HG03039 (cell line): Measurements from ENCODE around the gene CEP162.
"Not testable (repeated sequence)": the region's sequence is repeated elsewhere in the genome, so short reads cannot be mapped to it uniquely, and the experiment has no call there.

Source experiments
- ATAC-seq: cut with Tn5 transposase; IDR thresholded peaks from one replicate; pipeline ENCODE4 v1.9.1; 2021; ENCODE audit warnings: mild to moderate bottlenecking, moderate library complexity; ENCODE audit not compliant: unreplicated experiment

CEP162 gene

DNA sequence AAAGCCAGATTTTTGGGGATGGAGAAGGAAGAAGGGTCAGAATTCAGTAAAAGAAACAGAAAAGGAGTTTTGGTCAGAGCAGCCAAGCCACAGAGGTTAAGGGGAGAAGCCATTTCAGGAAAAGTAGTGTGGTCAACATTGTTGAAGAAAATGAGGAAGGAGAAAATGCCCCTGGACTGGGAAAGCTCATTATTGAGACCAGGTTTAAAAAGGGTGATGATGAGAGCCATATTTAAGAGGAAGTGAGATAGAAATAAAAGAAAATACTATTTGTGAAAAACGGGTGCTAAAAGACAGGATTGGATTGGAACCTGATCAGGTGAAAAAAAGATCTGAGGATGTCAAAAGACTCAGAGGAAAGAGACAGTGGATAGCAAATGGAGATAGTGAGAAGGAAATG is 75.8 kb downstream of the CEP162 start:
- no peak for ATAC-seq

DNA sequence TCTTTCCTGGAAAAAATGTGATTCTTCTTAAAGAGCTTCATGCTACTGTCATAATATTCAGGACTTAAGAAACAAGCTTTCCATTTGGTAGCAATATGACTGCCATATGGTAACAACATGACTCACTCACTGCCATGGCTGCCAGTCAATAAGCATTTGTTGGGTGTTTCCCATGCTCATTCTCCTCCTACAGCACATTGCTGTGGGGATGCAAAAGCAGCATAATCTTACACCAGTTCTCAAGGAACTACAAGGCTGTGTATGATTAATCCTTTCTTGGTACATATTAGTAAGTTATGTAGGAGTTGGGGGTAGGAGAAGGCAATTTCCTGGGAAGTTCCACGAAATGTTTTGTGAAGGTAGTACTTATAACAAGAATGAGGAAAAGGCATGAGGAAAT is 76.7 kb downstream of the CEP162 start:
- peak; percentile 91 for ATAC-seq

DNA sequence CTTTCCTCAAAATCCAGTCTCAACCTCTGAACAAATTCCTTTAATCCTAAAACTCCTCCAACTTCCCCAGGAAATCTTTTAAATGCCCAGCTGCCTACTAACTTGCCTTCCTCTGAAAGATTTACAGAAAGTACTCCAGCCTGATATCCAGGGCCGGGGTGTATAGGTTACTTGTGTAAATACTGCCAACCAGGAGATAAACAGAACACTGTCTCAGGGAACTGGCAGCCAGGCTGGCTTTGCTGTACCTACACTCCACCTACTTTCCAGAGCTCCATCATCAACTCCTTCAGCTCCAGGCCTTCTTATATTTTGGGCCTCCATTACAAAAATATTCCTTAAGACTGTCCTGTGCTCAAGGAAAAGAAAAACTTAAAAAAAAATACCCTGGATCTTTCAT is 85.9 kb downstream of the CEP162 start:
- ATAC-seq, result no peak

DNA sequence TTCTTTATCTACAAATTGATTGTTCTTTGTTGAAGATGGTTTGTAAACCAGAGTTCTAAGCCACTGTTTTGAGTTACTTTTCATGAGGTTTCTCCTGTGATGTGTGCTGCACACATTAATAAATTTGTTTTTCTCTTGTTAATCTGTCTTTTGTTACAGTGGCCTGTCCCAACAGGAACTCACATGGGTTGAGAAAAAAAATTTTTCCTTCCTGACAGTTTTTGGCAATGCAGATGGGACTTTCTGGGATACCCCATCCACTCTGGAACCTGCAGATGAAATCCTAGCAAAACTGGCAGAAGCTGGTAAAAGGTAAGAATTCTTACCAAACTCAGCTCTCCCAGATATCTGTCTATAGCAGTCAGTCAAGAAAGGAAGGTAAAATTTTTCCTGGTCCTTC is 88.1 kb downstream of the CEP162 start:
- ATAC-seq, result no peak

DNA sequence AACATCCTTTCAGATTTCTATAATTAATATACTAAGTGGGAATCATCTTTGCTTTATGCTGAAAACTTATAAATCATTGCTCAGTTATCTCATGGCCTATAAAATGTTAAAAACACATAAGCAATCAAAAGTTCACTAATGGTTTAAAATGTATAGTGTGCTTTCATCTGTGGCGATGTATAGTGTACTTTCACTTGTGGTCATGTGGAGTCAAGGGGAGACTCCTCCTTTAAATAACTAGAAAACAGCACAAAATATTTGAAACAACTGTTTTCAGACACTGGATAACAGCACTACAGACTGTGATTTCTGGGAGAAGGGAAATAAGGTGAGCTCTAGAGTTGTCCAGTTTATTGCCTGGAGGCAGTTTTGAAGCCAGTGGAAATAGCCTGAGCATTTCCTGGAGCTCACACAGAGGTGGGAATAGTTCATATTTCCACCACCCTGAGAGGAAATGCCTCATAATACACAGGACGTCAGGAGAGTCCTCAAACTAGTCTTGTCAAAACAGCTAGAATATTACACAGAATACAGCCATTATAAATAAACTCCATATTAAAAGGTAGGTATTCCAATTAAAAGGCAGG is 89.4 kb downstream of the CEP162 start:
- ATAC-seq, result no peak

DNA sequence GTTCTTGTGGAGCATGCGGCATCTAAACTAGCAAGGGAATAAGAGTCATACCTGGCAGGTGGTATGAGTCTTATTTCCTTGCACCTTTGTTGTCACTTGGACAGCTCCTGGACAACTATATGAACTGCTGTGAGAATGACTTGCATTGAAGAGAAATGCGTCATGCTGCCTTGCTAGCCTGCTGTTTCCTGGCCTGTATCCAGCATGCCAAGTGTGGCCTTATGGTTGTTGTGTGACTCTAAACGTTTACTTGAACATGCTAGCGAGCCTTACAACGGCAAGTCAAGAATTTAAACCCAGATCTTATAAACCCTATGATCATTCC is 90.4 kb downstream of the CEP162 start:
- ATAC-seq, result no peak

DNA sequence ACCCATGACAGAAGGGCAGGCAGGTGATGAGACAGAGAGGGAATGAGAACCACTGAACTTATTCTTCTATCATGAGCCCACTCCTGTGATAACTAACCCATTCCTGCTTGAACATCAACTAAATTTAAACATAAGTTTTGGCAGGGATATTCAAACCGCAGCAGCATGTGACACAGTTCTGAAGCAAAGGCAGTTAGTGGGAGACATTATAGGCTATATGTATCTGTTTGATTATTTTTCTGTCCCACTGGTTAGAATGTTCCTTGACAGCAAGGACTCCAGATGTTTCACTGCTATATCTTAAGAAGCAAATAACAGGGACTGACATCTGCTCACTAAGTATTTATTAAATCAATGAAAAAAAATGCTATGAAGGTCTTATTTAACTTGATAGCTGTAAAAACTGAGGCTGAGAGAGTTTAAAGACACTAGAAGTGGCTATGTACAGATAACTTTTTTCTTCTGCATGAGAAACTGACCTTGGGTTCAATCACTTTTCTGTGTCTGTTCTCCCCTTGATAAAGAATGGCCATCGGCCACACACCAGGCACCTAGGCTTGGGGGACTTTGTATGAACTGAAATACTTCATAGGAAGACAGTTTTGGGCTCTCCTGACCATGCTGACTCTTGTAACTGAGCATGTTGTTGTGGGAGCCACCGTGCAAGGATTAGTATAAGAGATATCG is 90.9 kb downstream of the CEP162 start:
- no peak for ATAC-seq

DNA sequence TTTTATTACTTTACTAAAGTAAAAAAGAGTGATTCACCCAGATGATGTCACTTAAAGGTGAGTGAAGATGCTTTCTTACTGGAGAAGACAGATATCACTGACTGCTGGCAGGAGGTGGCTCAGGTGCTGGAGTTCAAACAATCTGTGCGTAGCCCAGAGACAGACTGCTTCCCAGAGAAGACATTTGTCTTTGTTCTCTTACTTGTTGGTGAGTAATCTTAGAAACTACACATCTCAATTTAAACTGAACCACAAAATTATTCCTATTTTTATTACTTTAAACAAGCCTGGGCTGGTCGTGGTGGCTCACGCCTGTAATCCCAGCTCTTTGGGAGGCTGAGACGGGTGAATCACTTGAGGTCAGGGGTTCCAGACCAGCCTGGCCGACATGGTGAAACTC is 92.2 kb downstream of the CEP162 start:
- ATAC-seq, result no peak

DNA sequence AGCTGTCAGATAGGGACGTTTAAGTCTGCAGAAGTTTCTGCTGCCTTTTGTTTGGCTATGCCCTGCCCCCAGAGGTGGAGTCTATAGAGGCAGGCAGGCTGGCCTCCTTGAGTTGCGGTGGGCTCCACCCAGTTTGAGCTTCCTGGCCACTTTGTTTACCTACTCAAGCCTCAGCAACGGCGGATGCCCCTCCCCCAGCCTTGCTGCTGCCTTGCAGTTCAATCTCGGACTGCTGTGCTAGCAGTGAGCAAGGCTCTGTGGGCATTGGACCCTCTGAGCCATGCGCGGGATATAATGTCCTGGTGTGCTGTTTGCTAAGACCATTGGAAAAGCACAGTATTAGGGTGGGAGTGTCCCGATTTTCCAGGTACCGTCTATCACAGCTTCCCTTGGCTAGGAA is 94.1 kb downstream of the CEP162 start:
- not testable (repeated sequence) for ATAC-seq

DNA sequence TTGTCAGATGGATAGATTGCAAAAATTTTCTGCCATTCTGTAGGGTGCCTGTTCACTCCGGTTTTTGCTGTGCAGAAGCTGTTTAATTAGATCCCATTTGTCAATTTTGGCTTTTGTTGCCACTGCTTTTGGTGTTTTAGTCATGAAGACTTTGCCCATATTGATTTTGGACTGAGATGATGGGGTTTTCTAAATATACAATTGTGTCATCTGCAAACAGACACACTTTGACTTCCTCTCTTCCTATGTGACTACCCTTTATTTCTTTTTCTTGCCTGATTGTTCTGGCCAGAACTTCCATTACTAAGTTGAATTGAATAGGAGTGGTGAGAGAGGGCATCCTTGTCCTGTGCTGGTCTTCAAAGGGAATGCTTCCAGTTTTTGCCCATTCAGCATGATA is 97.9 kb downstream of the CEP162 start:
- ATAC-seq, result not testable (repeated sequence)

DNA sequence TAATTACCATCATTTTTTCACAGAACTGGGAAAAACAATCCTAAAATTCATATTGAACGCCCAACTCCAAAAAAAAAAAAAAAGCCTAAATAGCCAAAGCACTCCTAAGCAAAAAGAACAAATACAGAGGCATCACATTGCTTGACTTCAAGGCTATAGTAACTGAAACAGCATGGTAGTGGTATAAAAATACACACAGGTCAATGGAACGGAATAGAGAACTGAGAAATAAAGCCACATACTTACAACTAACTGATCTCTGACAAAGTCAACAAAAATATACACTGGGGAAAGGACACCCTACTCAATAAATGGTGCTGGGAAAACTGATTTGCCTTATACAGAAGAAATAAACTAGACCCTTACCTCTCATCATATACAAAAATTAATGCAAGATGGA is 104.3 kb downstream of the CEP162 start:
- ATAC-seq, result no peak

DNA sequence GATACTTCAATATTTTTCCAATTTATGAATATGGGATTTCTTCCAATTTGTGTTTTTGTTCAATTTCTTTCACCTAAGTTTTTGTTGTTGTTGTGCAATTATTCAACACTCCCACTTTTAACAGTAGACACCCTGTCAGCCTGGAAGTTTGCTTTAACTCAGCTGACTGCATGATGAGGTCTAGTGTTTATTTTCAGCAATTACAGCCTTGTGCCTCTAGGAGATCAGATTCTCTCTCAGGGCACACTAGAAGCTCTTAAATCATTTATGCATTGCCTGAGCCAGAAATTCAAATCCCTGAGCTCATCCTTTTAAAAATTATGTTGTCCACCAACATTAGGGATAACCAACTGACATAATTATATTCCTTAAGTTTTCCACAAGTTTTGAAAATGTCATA is 108.2 kb downstream of the CEP162 start:
- no peak for ATAC-seq

DNA sequence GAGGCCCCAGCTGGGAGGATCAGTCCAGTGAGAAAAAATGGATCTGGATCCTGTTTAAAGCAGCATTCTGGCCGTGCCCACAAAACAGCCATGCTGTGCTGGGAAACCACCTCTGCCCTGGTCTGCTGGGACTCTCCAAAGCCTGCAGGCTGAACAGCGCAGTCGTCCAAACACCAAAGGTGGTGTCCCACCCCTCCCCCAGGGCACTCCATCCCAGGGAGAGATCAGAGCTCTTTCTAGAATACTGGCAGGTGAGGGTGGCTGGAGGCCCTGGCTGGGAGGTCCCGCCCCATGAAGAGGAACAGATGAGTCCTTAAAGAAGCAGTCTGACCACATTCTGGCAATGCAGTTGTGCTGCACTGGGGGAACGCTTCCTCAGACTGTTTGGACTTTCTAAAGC is 109.3 kb downstream of the CEP162 start:
- no peak for ATAC-seq

DNA sequence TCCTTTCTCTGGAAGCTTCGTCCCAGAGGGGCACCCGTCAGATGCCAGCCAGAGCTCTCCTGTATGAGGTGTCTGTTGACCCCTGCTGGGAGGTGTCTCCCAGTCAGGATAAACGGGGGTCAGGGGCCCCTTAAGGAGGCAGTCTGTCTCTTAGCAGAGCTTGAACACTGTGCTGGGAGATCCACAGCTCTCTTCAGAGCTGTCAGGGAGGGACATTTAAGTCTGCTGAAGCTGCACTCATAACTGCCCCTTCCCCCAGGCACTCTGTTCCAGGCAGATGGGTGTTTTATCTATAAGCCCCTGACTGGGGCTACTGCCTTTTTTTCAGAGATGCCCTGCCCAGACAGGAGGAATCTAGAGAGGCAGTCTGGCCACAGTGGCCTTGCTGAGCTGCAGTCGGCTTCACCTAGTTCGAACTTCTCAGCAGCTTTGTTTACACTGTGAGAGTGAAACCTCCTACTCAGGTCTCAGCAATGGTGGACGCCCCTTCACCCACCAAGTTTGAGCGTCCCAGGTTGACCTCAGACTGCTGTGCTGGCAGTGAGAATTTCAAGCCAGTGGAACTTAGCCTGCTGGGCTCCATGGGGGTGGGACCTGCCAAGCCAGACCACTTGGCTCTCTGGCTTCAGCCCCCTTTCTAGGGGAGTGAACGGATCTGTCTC is 112.4 kb downstream of the CEP162 start:
- not testable (repeated sequence) for ATAC-seq

DNA sequence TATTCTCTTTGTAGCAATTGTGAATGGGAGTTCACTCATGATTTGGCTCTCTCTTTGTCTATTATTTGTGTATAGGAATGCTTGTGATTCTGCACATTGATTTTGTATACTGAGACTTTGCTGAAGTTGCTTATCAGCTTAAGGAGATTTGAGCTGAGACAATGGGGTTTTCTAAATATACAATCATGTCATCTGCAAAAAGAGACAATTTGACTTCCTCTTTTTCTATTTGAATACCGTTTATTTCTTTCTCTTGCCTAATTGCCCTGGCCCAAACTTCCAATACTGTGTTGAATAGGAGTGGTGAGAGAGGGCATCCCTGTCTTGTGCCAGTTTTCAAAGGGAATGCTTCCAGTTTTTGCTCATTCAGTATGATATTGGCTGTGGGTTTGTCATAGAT is 116.1 kb downstream of the CEP162 start:
- ATAC-seq, result not testable (repeated sequence)

DNA sequence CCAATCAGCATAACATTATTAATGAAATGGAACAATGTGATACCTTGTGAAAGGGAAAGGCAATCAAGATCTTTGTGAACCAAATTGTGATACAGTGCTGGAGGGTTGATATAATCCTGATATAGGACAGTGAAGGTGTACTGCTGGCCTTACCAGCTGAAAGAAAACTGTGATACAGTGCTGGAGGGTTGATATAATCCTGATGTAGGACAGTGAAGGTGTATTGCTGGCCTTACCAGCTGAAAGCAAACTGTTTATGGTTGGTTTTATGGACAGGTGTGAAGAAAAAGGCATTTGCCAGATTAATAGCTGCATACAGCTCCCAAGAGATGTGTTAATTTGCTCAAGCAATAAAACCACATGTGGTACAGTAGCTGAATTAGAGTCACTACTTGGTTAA is 119.9 kb downstream of the CEP162 start:
- no peak for ATAC-seq

DNA sequence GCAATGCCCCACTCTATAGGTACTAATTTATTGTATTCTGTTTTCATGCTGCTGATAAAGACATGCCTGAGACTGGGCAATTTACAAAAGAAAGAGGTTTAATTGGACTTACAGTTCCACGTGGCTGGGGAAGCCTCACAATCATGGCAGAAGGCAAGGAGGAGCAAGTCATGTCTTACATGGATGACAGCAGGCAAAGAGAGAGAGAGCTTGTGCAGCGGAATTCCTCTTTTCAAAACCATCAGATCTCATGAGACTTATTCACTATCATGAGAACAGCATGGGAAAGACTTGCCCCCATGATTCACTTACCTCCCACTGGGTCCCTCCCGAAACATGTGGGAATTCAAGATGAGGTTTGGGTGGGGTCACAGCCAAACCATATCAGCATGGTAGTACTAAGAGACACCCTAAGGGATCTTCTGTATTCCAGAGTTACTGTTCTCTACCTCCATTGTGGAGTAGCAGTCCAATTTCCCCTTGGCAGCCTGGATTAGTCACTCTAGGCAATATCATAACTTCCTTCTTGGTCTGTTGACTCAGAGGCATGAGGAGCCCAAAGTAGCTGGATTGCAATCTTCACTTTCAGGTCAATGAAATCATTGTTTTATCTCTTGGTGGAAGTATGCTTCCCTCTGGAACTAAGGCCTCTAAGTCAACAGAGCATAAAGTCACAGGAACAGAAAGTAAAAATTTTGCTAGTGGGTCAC is 122.1 kb downstream of the CEP162 start:
- not testable (repeated sequence) for ATAC-seq

DNA sequence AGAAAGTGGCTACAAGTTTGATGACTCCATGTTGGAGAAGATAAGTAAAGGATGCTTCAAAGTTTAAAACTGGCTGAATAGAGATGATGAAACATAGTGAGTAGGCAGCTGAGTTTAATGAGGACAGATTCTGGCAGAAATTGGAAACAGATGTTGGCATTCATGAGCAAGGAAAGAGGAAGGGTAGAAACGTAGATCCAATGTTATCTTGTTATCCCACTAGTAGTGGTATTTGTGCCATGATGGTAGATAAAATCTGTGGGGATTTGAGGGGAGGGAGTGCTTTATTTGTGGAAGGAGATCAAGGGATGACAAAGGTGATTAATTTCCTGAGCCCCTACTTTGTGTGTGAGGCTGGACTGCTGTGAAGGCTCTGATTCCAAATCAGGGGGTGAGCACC is 124.4 kb downstream of the CEP162 start:
- ATAC-seq, result no peak

DNA sequence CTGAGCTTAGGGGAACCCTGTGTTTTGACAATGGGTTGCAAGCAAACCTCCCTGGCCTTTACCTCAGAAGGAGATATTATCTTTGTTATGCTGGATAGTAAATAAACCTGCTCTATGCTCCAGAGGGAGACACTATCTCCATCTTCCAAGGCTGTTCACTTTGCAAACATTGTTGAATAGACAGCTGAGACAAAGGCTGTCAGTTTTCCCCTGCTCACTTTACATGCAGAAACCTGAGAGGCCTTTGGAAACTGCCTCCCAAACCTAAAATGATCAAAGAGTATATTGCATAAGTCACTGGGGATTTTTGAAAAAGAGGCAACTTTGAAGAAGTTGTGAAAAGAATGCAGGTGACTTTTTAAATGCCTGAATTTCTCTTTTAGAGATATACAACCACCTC is 132.3 kb downstream of the CEP162 start:
- no peak for ATAC-seq

DNA sequence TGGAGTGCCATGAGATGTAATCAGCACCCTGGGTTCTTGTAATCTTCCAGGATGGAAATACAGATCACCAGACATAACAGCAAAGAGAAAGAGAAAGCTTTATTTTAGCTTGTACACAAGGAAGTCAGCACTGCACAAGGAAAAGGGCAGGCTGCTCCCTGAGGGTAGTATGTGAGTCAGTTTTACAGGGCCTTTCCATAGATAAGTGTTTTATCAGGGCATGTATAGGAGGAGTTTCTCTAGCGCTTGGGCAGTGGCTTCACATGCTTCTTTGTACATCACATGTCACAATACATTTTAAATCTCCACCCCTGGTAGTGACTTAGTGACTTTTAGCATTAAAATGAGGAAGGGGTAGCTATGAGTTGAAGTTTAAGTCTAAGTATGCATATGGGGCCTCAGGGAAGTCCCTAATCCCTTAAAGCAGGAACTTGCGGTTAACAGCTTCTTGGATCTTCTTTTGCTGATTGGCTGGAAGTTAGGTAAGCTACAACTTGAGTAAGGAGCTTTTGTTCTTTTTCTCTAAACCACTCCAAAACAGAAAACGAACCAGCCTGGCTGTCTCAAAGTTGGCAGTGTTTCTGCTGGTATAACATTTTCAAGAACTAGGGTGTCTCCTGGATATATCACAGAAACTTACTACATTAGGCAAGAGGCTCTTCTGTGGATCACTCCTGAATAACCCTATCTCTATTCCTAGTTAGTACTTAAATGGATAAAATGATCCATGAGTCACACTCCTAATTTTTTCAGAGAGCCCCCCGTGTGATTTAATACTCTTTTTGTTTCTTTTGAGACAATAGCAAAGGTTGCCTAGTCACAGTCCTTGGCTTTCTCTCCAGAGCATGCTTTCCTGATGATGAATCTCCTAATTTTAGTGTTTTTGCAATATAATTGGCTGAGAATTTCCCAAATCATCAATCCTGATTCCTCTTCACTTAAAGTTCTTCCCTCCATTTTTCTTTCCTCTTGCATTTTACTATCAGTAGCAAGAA is 133.7 kb downstream of the CEP162 start:
- ATAC-seq, result no peak

DNA sequence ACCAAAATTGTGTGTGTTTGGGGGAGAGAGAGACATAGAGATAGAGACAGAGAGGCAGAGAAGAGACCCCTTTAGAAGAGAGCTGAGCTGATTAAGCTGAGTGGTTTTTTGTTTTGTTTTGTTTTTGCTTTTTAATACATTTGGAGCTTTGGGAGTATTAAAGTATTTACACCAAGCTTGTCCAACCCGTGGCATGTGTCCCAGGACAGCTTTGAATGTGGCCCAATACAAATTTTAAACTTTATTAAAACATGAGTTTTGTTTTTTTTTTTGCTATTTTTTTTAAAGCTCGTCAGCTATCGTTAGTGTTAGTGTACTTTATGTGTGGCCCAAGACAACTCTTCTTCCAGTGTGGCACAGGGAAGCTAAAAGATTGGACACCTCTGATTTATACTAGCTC is 137.9 kb downstream of the CEP162 start:
- ATAC-seq, result no peak
